KOPT-K1 (cell line): ENCODE data around the gene EEPD1.

Experiments used
- H3K27ac ChIP-seq: fragments of 200-600 bp; sonication (generic); 2 replicates; pipeline ENCODE4 v1.5.1; 2016; ENCODE audit warnings: antibody characterized with exemption, mild to moderate bottlenecking, low read depth, low read length; ENCODE audit not compliant: poor library complexity, severe bottlenecking
- H3K36me3 ChIP-seq: fragments of 200-600 bp; sonication (generic); 2 replicates; pipeline ENCODE4 v1.5.1; 2017; ENCODE audit warnings: antibody characterized with exemption, mild to moderate bottlenecking, low read length, moderate library complexity; ENCODE audit not compliant: insufficient read depth
- H3K9me3 ChIP-seq: fragments of 200-600 bp; sonication (generic); 2 replicates; pipeline ENCODE4 v1.5.1; 2017; ENCODE audit warnings: antibody characterized with exemption, low read length, mild to moderate bottlenecking; ENCODE audit not compliant: insufficient read depth, poor library complexity, severe bottlenecking

The EEPD1 gene

DNA sequence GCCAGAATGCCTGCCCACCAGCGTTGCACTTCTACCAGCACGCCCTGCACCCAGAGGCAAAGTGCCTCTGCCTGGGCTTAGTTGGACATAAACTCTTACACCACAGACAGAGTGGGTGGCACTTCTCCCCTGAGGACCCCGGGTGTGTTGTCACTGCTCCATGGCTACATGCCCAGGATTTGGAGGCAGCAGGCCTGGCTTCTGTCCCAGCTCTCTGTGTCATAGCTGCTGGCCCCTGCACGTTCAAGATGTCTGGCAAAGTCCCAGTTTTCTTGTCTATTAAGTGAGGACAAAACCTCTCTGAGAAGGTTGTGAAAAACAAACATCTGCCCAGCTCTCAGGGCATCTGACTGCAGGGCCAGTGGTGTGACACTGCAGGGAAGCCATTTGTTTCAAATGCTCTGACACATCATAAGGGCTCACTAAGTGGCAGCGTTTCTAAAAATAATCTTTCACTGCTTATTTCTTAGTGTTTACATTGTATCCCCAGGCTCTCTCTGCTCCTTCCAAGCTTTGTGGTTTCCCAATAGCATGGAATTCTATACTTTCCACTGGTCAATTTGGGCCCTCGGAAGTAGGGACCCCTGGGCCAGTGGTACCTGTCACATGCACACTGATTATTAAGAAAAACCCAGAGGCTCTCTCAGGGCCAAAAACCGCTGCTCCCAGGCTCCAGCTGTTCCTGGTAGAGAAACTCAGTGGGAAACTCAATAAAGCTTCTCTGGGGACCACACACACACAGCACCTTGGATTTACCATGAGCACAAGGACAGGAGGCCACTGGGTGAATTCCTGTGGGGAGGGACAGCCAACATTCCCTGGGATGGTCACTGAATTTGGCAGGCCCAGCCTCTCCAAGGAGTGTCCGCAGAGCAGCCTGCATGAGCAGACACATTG lies 150.4 kb downstream of the EEPD1 start:
- Histone ChIP-seq H3K9me3 (no peaks in the 10 kb centered on the region), H3K27ac (no peak overlapping the region), H3K36me3 (peaks cover 44% of the 10 kb centered on the region)

GRCh38 chr7:36304099-36304425 lies 151.0 kb downstream of the EEPD1 start:
- no peak overlapping the region for H3K27ac ChIP-seq

GRCh38 chr7:36305226-36305625 lies 152.2 kb downstream of the EEPD1 start:
- Histone ChIP-seq H3K36me3 (peaks cover 28% of the 10 kb centered on the region), H3K27ac (no peak overlapping the region), H3K9me3 (no peaks in the 10 kb centered on the region)

More at GRCh38 chr7:36304099-36304425, 151.0 kb downstream of the EEPD1 start:
- no peaks in the 10 kb centered on the region for H3K9me3 ChIP-seq
- peaks cover 37% of the 10 kb centered on the region for H3K36me3 ChIP-seq

DNA sequence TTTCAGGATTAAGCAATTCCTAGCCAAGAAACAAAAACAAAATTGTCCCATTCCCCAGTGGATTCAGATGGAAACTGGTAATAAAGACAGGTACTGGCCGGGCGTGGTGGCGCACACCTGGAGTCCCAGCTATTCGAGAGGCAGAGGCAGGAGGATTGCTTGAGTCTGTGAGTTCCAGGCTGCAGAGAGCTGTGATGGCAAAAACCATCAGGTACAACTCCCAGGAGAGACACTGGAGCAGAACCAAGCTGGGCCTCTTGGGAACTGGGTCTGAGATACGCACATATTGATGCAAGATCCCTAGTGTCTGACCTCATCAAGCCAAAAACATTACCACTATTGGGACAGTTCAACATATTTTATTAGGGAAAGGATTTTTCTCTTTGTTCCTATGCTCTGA lies 152.6 kb downstream of the EEPD1 start:
- Histone ChIP-seq H3K27ac (no peak overlapping the region), H3K36me3 (peaks cover 24% of the 10 kb centered on the region), H3K9me3 (no peaks in the 10 kb centered on the region)

GRCh38 chr7:36306222-36306621 lies 153.2 kb downstream of the EEPD1 start:
- no peak overlapping the region for H3K27ac ChIP-seq
- H3K36me3 ChIP-seq: peaks cover 18% of the 10 kb centered on the region

GRCh38 chr7:36306722-36307121 lies 153.7 kb downstream of the EEPD1 start:
- no peaks in the 10 kb centered on the region for H3K9me3 ChIP-seq
- no peak overlapping the region for H3K27ac ChIP-seq
- peaks cover 15% of the 10 kb centered on the region for H3K36me3 ChIP-seq

More at GRCh38 chr7:36306222-36306621, 153.2 kb downstream of the EEPD1 start:
- H3K9me3 ChIP-seq: no peaks in the 10 kb centered on the region

DNA sequence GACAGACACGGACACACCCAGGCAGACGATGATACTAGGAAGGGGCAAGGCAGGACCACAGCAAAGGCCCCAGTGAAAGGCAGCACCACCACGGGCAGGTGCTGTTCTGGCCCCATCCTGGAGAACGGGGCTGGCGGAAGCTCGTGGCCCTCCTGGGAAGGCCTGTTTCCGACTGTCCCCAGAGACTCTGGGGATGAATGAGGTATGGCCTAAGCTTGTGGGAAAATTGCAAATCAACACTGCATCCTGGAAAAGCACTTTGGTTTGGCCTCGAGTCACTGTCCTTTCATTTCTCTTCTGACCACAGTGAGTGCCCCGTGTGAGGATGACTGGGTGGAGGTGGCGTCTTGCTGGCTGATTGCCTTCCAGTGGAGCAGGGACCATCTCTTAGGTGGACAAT lies 155.0 kb downstream of the EEPD1 start:
- H3K9me3 ChIP-seq: no peaks in the 10 kb centered on the region
- H3K36me3 ChIP-seq: peaks cover 8% of the 10 kb centered on the region

DNA sequence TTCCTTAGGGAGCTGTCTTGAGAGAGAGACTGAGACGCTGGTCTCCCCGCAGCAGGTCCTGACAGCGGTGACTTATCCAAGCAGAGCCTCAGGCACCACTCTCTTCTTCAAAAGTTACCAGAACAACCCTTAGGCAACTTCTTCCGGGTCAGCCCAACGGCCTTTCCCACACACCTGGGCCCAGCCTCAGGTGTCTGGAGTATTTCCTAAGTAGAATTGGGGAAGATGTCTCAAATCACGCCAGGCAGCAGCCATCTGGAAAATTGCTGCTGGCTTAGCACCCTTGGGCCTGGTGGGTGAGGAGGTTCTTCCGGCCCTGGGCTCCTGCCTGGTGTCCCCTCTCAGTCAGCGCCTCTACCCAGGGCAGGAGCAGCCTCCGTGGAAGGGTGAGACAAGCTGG lies 156.2 kb downstream of the EEPD1 start:
- H3K27ac ChIP-seq: no peak overlapping the region

More for the DNA sequence above, 155.0 kb downstream of the EEPD1 start:
- H3K27ac ChIP-seq: no peak overlapping the region

GRCh38 chr7:36309716-36310115 lies 156.7 kb downstream of the EEPD1 start:
- H3K36me3 ChIP-seq: no peaks in the 10 kb centered on the region
- H3K27ac ChIP-seq: no peak overlapping the region
- no peaks in the 10 kb centered on the region for H3K9me3 ChIP-seq

More for the DNA sequence above, 156.2 kb downstream of the EEPD1 start:
- Histone ChIP-seq H3K9me3 (no peaks in the 10 kb centered on the region), H3K36me3 (no peaks in the 10 kb centered on the region)

DNA sequence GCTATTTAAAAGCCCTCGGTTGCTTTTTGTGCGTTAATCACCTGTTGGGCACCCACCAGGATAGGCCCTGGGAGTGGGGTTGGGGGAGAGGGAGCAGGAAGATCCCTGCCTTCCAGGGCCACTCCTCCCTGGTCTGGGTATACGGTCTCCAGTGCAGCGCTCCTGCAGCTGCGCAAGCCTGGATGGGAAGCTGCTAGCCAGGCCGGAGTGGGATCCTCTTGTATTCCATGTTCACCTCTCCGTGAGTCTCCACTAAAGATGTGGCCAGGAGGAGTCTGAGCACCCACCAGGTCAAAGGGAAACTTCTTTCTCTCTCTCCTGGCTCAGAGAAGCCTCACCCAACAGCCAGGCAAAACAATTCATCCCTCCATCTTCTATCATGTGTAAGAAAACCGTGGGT lies 157.8 kb downstream of the EEPD1 start:
- no peak overlapping the region for H3K27ac ChIP-seq
- no peaks in the 10 kb centered on the region for H3K9me3 ChIP-seq
- H3K36me3 ChIP-seq: no peaks in the 10 kb centered on the region

DNA sequence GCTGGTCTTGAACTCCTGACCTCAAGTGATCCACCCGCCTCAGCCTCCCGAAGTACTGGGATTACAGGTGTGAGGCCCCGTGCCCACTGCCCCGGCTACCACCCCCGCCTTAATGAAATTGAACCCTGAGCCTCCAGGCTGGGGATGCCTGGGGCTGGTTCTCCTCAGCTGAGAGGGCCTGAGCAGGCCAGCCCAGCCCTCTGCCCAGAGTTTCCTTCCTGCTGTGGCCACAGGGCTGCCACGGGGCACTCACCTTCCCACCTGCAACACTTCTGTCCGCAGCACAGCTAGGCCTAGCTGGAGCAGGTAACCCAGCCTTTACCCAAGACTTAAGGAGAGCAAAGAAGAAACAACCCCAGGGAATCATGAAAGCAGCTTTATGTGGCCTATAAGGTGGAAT lies 158.5 kb downstream of the EEPD1 start:
- no peaks in the 10 kb centered on the region for H3K9me3 ChIP-seq
- H3K27ac ChIP-seq: no peak overlapping the region
- H3K36me3 ChIP-seq: no peaks in the 10 kb centered on the region

DNA sequence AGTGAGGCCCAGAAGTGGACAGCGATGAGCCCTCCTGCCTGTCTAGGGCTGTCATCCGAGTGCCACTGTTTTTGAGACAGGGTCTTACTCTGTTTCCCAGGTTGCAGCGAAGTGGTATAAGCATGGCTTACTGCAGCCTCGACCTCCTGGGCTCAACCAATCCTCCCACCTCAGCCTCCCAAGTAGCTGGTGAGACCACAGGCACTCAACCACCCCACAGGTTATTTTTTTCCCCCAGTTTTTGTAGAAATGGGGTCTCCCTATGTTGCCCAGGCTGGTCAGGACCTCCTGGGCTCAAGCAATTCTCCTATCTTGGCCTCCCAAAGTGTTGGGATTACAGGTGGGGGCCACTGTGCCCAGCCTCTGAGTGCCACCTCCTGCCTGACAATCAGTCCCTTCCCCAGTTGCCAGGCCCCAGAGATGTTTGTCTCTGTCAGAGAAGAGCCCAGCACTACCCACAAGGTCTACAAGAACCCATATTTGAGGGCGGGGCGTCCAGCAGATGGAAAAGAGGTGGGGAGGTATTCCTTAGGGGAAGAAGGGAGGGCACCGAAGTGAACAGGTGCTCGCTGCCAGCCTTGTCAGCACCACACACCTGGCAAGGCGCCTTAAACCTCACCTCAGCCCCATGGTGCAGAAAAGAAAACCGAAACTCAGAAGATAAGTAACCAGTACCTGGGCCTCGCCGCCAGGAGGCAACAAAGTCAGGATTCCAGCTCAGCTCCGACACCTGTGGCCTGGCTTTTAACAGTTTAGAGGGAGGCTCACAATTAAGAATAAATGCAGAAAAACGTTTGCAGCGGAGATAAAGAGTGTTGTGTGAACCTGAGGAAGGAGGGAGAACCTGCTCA lies 159.2 kb downstream of the EEPD1 start:
- Histone ChIP-seq H3K36me3 (no peaks in the 10 kb centered on the region), H3K9me3 (no peaks in the 10 kb centered on the region), H3K27ac (no peak overlapping the region)

- Histone ChIP-seq H3K36me3 (no peaks in the 10 kb centered on the region), H3K27ac (no peak overlapping the region), H3K9me3 (no peaks in the 10 kb centered on the region)
These were observed 159.9 kb downstream of the EEPD1 start for GRCh38 chr7:36312915-36313334.

DNA sequence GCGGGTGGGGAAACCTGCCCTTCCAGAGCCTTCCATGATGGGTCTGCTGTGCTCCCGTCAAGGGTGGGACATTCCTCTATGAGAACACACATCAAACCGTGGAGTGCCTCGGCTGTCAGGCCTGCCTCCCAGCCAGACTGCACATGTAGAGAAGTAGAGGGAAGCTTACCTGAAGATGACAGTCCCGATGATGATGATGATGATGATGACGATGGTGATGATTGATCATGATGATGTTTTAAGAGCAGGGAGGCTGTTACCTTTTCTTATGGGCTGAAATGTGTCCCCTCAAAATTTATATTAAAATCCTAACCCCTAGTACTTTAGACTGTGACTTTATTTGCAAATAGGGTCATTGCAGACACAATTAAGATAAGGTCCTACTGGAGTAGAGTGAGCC lies 160.6 kb downstream of the EEPD1 start:
- no peaks in the 10 kb centered on the region for H3K36me3 ChIP-seq
- H3K27ac ChIP-seq: no peak overlapping the region
- H3K9me3 ChIP-seq: no peaks in the 10 kb centered on the region

GRCh38 chr7:36314491-36314890 lies 161.4 kb downstream of the EEPD1 start:
- no peaks in the 10 kb centered on the region for H3K9me3 ChIP-seq
- H3K36me3 ChIP-seq: no peaks in the 10 kb centered on the region
- H3K27ac ChIP-seq: no peak overlapping the region
